Activated naive CD4-positive, alpha-beta T cell treated with anti-CD3 and anti-CD28 coated beads, Interleukin-2, amount 50 U/mL, for 16 hours (primary cell): ENCODE data around the gene LKAAEAR1.
"Not testable (repeated sequence)": the region's sequence is repeated elsewhere in the genome, so short reads cannot be mapped to it uniquely, and the experiment has no call there.

Experiments
- DNase-seq: peaks from one replicate; pipeline ENCODE4 v3.0.0-alpha.2; 2020

The LKAAEAR1 gene

DNA sequence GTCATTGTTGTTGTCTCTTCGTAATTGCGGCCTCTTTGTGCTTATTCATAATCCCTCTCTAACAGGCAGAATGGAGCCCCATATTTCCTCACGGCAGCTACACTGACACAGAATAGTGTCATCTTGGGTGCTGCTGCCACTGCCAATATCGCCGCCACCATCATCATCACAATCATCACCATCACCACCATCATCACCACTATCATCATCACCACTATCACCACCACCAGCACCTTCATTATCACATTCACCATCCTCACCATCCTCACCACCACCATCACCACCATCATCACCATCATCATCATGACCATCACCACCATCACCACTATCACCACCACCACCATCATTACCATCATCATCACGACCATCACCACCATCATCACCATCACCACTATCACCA lies 12.3 kb upstream of the LKAAEAR1 start:
- DNase-seq, result no peak

DNA sequence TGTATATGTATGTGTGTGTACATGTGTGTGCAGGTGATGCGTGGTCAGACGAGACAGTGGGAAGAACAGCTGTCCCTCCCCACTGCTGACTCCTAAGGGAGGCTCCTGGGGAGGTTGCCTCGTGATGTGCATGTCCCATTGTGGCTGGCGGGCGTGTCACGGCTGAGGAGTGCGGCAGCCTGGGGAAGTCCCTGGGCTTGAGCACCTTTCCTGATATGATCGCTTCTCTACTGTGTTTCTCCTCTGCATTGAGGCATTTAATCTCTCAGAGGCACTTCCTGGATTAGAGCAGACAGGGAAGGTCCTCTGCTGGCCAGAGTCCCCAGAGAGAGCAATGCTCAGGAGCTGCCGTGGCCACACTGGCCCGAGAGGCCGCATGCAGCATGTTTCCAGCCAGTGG lies 11.7 kb upstream of the LKAAEAR1 start:
- DNase-seq, result no peak

DNA sequence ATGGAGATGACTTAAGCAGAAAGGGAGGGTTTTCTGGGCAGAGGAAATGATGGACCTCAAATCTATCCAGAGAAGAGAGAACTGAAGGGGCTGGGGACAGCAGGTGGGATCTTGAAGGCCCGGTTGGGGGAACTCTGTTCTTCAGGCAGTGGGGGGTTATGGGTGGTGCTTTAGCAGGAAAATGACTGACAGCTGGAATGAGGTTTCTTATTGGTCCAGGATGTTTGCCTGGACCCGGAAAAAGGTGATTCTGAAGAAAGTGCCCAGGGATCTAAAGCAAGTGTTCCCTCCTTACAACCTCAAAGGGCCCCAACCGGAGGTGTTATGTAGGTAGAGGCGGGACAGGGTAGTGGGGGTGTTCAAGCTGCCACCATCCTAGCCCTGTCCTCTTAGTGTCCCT lies 11.3 kb upstream of the LKAAEAR1 start:
- no peak for DNase-seq

DNA sequence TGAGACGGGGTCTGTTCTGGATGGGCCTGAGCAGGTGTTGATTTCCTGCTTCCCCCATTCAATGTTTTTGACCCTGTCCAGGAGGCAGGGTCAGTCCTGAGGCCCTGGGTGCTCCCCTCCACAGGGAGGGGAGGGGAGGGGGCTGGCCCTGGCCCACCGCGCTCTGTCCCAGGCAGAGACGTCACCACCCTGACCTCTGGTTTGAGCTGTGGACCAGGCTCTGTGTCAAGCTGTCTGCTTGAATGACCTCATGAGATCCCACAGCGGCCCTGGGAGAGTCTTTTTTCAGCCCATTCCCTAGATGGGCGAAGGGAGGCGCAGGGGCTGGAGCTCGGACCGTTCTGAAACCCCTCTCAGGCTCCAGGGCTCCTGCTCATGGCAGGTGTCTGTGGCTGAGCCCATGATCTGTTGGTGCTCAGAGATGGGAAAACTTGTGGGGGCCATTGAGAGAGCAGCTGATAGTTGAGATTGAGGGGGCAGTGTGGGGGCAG lies 8.9 kb upstream of the LKAAEAR1 start:
- DNase-seq, result no peak

DNA sequence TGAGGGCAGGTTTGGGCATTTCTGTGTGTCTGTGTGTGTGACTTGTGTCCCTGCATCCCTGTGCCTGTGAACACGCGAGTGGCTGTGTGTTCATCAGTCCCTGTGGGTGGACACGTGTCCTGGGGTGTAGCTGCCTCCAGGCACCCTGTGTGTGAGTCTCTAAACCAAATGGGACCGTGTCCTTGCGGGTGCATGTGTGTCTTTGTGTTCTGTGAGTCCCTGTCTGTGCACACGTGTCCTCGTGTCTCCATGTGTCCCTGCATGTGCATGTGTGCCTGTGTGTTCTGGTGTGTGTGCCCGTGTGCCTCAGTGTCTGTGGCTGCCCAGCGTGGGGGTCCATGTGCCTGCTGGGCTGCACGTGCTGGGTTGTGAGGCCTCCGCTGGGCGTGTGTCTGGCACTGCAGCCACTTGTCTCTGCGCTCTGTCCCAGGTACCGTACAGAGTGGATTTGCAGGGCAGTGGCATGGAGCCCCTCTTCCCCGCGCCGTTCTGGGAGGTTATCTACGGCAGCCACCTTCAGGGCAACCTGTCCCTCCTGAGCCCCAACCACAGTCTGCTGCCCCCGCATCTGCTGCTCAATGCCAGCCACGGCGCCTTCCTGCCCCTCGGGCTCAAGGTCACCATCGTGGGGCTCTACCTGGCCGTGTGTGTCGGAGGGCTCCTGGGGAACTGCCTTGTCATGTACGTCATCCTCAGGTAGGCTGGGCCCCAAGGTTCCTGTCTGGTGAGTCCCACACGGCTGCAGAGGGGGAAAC lies 8.2 kb upstream of the LKAAEAR1 start:
- DNase-seq, result no peak

DNA sequence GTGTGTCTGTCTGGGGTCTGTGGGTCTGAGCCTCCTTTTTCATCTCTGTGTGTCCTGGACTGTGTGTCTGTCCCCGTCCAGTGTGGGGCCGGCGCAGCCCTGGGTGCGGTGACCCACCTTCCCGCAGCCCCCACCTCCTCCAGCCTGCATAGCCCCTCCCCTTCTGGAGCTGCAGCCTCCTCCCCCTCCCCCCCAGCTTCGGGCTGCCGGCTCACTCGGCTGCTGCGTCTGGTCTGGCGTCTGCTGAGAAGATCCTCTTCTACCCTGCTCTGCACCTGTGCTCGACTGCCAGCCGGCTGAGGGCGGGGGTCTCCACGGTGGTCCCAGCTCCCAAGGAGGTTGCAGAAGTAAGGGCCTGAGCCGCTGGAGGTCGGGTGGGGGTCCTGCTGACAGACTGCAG lies 7.6 kb upstream of the LKAAEAR1 start:
- no peak for DNase-seq

DNA sequence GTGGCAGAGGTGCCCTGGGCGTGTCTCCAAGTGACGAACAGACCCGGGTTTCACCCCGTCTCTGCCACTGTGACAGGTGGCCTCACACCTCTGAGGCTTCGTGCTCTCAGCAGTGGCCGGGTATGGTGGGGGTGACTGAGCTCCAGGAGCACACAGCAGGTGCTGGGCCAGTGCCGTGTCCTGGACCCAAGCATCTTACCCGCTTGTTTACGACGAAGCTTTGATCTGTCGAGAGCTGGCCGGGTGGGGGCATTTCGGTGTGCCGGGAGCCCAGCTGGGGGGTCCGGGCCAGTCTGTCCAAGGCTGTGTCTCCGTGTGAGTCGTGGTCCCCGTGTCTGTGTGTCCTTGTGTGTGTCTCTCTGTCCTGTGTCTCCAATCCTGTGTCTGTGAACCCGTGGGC lies 7.1 kb upstream of the LKAAEAR1 start:
- no peak for DNase-seq

DNA sequence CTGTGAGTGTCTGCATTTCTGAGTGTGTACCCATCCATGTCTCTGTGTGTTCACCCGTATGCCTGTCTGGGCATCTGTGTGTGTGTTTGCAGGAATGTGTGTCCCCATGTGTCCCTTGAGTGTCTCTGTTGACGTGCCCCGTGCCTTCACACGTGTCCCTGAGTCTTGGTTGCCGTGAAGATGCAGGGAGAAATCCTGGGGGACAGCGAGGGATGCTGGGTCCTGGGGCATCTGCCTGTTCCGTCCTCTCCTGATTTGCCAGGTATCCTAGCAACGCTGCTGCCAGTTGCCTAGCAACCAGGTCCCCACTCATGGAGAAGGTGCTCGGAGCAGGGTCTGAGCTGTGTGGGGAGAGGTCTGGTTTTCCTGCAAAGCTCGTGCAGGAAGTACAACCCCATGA lies 6.0 kb upstream of the LKAAEAR1 start:
- no peak for DNase-seq

DNA sequence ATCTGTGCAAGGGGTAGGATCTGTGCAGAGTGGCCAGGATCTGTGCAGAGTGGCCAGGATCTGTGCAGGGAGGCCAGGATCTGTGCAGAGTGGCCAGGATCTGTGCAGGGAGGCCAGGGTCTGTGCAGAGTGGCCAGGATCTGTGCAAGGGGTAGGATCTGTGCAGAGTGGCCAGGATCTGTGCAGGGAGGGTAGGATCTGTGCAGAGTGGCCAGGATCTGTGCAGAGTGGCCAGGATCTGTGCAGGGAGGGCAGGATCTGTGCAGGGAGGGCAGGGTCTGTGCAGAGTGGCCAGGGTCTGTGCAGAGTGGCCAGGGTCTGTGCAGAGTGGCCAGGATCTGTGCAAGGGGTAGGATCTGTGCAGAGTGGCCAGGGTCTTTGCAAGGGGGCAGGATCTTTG lies 4.4 kb upstream of the LKAAEAR1 start:
- DNase-seq, result not testable (repeated sequence)

DNA sequence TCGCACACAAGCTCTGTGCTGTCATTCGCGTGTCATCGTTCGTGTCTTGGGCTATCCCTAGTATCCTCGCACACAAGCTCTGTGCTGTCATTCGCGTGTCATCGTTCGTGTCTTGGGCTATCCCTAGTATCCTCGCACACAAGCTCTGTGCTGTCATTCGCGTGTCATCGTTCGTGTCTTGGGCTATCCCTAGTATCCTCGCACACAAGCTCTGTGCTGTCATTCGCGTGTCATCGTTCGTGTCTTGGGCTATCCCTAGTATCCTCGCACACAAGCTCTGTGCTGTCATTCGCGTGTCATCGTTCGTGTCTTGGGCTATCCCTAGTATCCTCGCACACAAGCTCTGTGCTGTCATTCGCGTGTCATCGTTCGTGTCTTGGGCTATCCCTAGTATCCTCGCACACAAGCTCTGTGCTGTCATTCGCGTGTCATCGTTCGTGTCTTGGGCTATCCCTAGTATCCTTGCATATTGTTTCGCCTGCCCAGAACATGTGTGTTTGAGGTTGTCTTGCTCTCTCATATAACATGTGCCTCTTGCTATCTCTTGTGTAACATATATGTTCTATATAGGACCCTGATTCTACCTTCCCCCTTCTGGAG lies 3.1 kb upstream of the LKAAEAR1 start:
- not testable (repeated sequence) for DNase-seq

DNA sequence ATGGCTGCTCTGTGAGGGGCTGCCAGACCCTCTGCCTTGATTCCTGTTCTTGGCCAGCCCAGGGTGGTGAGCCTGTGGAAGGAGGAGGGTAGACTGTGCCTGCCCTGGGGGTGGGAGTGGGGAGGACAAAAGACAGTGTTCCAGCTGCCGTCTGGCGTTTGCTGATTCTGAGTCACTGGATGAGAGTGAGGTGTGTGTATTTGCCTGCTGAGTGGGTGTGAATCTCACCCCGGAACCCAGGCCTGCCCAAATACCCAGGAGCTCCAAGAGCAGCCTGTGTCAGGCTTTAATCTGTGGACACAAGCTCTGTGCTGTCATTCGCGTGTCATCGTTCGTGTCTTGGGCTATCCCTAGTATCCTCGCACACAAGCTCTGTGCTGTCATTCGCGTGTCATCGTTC lies 2.6 kb upstream of the LKAAEAR1 start:
- DNase-seq, result no peak

DNA sequence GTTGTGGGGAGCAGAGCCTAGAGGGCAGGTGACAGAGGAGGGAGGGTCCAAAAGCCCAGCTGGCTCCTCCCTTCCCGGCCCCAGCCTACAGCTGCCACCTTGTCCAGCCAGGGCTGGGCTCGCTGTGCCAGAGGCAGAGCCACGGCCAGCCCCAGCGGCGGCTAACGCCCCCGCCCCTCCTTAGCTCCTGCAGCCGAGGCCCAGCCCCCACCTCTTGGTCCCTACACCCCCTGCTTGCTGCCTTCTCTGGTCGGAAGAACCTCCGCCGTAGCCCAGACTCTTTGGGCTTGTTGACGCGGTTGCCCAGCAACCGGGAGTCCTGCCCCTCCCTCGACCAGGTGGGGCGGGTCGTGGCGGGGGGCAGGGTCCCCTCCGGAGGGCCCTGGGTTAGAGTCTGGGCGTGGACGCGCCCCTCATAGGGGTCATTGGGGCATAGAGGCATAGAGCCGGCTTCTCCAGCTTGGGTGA lies 521 bp upstream of the LKAAEAR1 start:
- DNase-seq, result no peak

DNA sequence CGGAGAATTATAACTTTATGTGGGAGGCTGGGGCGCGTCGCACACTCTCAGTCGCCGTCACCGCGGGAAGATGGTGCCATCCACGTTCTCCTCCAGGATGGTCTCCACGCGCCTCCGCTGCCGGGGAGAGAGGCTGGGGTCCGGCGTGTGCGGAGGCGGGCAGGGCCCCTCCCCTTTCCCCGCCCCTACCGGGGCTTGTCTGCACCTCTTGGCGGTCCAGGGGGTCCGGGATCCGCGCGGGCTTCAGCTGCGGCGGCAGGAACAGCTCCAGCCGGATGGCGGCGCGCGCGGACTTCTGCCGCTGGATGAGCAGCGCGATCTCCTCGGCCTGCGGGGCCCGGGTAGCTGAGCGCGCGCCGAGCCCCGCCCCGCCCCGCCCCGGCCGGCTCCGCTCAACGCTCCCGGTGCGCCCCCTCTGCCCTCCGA lies 807 bp downstream of the LKAAEAR1 start:
- peak; percentile 69 for DNase-seq

DNA sequence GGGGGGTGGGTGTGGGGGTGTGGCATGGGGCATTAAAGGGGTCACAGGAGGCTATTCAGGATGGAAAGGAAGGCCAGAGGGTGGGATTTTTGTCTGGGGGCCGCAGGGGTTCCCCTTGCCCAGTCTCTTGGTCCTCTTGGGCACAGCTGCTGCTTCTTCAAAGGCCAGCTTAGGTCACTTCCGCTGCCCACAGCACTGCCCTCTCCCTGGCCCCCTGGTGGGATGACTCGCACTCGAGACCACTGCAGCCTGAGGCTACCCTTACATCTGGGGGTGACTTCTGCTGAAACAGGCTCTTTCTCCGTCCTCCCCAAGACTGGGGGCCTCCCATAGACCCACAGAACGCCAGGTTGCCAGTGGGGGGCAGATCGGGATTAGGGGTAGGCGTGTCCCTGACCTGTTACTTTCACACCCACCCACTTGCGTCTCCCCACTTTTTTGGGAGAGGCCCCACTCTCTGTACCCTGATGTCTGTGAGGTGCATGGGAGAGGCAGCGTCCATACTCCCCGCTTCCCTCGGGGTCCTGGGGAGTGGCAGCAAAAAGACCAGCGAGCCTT lies 1.3 kb downstream of the LKAAEAR1 start:
- DNase-seq, result no peak

DNA sequence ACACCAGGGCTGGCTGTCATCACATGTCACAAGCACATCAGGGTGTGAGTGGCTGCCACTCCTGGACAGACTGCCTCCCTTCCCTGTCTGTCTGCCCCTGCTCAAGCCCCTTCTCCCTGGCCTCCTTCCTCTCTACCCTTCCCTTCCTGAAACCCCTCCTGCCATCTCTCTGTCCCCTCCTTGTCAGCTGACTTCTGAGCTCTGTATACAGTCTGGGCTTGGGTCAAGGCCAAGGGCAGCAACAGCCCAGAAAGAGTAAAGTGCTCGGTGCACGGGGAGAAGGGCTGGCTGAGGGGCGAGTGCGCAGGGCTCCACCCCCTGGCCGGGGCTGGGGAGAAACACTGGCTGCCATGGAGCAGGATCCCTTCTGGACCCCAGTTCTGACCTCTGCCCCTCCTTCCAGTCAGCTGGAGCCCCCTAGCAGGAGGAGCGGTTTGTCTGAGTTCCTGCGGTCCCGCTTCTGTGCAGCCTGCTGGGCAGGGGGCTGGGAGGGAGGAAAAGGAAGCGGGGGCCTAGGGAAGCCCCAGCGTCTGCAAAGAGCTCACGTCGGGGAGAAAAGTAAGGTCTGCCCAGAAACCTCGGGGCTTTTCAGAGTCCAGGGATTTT lies 2.0 kb downstream of the LKAAEAR1 start:
- DNase-seq, result no peak

DNA sequence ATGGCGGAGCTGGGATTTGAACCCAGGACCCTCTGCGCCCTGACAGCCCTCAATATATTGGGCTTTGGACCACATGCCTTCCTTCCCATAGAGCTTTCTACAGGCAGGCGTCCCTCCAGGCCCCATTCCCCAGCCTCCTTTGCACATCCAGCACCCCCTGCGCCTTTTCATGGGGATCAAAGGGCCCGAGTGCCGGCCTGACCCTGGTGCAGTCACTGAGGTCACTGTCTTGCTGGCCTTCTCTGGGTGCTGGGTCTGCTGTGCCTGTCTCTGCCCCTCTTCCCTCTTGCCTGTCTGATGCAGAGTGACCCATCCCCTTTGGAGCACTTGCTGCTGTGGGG lies 2.6 kb downstream of the LKAAEAR1 start:
- DNase-seq, result no peak

DNA sequence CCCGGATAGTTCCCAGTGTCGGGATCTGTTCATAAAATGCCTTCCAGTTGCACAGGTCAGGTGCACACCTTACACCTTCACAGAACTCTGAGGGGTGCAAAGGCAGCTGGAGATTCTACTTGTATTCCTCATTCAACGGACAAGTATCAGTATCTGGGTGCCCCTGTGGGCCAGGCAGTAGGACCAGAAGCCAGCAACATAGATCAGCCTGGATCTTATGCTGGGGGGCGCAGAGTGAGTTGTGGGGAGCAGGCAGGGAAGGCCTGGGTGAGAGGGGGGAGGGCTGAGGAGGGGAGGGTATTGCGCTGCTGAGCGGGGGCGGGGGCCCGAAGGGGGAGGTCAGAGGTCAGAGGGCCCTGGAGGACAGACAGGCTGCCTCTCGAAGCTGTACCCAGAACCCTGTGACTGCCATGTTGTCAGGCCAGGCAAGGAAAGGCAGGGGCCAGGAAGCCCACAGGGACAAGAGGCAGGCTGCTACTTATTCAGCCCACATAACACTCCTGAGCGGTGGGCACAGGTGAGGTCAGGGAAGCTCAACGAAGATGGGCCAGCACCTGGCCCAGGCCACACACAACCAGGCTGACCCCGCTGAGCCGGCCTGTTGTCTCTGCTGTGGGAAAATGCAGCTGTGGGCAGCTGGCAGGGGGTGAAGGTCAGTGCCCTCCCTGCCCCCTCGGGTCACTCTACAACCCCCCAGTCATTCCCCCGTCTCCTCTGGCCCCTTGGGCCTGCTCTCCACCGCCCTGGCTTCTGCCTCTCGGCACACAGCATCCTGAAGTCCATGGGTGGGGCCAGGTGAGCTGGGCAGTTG lies 3.2 kb downstream of the LKAAEAR1 start:
- no peak for DNase-seq

DNA sequence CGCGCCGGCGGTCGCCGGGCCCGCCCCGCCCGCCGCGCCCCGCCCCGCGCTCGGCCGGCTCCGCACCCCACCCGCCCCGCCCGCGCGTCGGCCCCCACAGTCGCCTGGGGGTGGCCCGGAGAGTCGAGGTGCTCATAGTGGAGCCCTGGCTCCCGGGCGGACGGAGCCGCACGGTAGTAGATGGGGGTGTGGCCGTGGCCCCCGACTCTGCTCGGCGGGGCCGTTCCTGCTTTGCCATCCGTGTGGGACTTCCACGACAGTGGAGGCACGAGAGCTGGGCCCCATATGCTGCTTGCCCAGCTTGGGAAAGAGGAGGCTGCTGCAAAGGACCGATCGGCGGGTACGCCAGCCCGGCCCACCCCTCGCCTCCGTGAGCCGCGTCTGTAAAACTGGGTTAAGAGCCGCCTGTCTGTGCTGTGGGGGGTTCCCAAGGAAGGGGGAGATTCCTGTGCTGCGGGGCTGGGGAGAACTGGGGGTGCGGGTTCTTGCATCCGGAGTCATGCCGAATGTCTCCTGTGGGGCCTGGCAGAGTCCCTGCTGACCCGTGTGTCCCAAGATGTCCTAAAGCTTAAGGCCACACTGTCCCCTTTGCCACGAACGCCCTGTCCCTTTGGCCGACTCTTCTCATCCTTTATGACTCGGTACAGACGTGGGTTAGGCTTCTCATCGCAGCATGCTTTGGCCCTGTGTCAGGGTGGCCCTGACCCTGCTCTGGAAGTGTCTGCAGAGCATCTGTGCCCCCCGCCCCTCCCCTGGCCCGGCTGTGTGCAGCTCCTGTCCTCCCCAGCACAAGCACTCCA lies 4.0 kb downstream of the LKAAEAR1 start, which contains the start of gene OPRL1:
TSS of gene OPRL1 (plus strand) at position 70 of the 800 bp plus-strand sequence. CDS start 12,639 bp downstream, outside the sequence.
- DNase-seq, result peak; percentile 48

DNA sequence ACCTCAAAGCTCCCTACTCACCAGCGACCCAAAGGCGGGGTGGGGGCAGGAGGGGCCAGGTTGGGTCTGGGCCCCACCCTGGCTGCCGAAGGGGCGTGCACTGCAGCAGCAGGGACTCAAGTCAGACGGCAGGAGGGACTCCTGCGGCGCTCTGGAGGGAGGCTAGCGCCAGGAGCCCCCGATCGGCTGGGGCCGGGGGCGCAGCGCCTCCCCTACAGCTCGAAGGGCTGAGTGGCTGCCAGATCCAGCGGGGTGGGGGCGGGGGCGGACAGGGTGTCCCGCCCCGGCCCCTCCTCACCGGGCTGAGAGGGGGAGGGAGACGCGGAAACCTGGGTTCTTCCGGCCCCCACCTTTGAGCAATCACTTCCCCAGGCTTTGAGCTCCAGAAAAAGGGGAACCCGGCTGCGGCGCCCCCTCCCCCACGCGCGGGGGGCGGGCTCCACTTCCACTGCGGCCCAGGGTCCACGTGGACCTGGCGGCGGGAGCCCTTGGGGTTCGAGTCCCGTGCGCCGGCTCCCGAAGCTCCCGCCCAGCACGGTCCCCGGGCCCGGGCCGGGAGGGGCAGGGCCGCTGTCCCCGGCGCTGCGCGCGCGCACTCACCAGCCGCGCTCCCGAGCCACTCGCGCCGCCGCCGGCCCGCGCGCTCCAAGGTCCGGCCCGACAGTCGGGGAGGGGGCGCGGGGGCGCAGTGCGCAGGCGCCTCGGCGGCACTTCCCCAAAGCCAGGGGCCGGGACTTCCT lies 4.8 kb downstream of the LKAAEAR1 start, which contains the start of gene RGS19:
TSS of gene RGS19 (minus strand) at position 246 of the 740 bp plus-strand sequence. CDS start 2,632 bp downstream, outside the sequence.
- peak; percentile 62 for DNase-seq

DNA sequence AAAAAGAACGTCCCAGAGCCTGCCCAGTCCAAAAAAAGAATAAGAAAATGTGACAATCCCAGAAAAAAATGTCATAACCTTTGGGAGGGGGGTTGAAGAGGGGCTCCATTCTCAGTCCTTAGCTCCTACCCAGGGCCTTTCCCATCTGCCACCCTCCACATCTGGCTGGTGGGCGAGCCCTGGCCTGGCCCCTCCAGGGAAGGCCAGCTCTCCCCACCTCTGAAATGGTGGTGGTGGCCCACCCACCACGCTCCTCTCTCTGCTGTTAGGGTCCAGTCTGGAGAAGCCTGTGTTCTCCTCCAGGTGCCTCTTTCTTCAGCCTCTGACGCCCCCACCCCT lies 5.3 kb downstream of the LKAAEAR1 start:
- DNase-seq, result no peak

DNA sequence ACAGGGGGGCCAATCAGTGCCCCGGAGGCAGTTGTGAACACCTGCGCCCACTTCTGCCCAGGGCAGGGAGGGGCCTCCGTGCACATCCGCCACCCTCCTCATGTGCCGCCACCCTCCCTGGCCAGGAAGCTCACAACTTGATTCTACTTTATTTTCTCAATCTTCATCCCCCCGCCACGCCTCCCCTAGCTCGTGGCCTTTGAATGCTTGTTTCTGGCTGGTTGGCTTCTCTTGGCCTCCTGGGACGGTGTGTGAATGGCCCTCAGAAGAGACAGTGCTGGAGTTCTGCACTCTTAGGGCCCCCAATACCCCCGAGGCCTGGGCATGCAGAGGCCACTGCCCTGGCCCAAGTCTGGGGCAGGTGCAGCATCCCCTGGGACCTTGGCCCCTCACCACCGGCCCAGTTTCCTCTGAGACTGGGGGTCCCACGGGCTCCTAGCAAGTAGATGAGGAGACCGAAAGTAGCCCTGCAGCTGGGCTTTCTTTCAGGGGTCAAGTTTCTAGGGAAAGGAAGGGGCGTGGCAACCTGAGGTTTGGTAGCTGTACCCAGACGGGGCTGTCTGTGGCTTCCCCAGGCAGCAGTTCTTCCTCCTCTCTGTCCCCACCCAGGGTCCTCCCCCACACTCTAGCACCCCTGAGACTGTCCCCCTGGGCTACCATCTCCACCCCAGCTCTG lies 6.2 kb downstream of the LKAAEAR1 start:
- DNase-seq, result peak; percentile 47
